K562 (cell line): ENCODE data around the gene HLA-DRB1. TPM values are rescaled to one million over a fixed set of nuclear protein-coding genes. Genes with fewer than 3 reads are reported as not detected.

Experiments
- ATAC-seq: fragments of 200-7000 bp; cut with Tn5 transposase; 3 replicates; pipeline ENCODE4 v1.9.1; 2020; ENCODE audit warnings: moderate library complexity
- BruUV-seq: library from RNA; stranded (reverse); fragments of 400-500 nt; replicated peaks from 2 replicates; lab custom pipeline; 2021; lab: Mats Ljungman, UMichigan
- CTCF ChIA-PET: fragments of 300-600 bp; formaldehyde crosslinking; extraction: SDS; loops from one replicate; lab custom pipeline; 2021; ENCODE audit warnings: low intra/inter-chr PET ratio; lab: Yijun Ruan, JAX
- POLR2A ChIA-PET: fragments of 300-600, 350-650 bp; sonication (Branson Sonifier 250); formaldehyde crosslinking; extraction: SDS; loops from one replicate; lab custom pipeline; 2021; ENCODE audit warnings: antibody characterized with exemption, inconsistent platforms; lab: Yijun Ruan, JAX
- DNase-seq, 4 experiments: peaks; one replicate each; pipeline versions ENCODE4 v3.0.0 to v3.0.0-alpha.2; 2011 to 2018; ENCODE audit warnings: low spot score in 3 of 4, mixed read lengths in 3 of 4; ENCODE audit errors: extremely low read depth in 1 of 4
- FAIRE-seq: peaks from 2 replicates; lab custom pipeline; 2011; peaks lifted over from hg19 to GRCh38; lab: Jason Lieb, UNC
- H2AFZ ChIP-seq: 2 replicates; pipeline ENCODE4 v1.6.0; 2011; ENCODE audit warnings: low read depth, low read length, control low read depth, inconsistent platforms
- H3K27ac ChIP-seq: fragments of 200-600 bp; 3 replicates; pipeline ENCODE4 v1.8.0; 2011; ENCODE audit warnings: low read depth, mild to moderate bottlenecking, control low read depth, inconsistent platforms, low read length, moderate library complexity, mixed read lengths; ENCODE audit errors: extremely low read depth
- H3K27me3 ChIP-seq, 2 experiments: fragments of 300-600 bp in 1 of 2; 2 replicates in 1 of 2; 3 replicates in 1 of 2; pipeline versions ENCODE4 v1.6.0 to v1.8.0; 2011; ENCODE audit warnings: inconsistent platforms in 2 of 2, low read length in 2 of 2, mild to moderate bottlenecking in 1 of 2, mixed read lengths in 1 of 2, moderate library complexity in 1 of 2; ENCODE audit not compliant: control insufficient read depth in 2 of 2, insufficient read depth in 2 of 2
- H3K36me3 ChIP-seq: fragments of 300-600 bp; 3 replicates; pipeline ENCODE4 v1.8.0; 2011; ENCODE audit warnings: mild to moderate bottlenecking, low read length, inconsistent platforms; ENCODE audit not compliant: control insufficient read depth, insufficient read depth
- H3K4me1 ChIP-seq, 2 experiments: fragments of 200-600 bp in 1 of 2; replicated peaks in 1 of 2; 2 replicates in 1 of 2; 3 replicates in 1 of 2; pipeline versions ENCODE4 v1.5.1 to v1.8.0; 2011; ENCODE audit warnings: inconsistent platforms in 2 of 2, low read length in 2 of 2, mild to moderate bottlenecking in 1 of 2, mixed read lengths in 1 of 2, moderate library complexity in 1 of 2; ENCODE audit not compliant: control insufficient read depth in 2 of 2, insufficient read depth in 2 of 2
- H3K4me2 ChIP-seq: 2 replicates; pipeline ENCODE4 v1.6.1; 2011; ENCODE audit warnings: low read length, control low read depth, inconsistent platforms, mixed read lengths; ENCODE audit not compliant: insufficient read depth
- H3K4me3 ChIP-seq: fragments of 200-600 bp; sonication (generic), shearing (Covaris generic); 2 replicates; pipeline ENCODE4 v1.5.1; 2016; ENCODE audit warnings: control low read depth, inconsistent platforms
- H3K79me2 ChIP-seq: fragments of 200-600 bp; 3 replicates; pipeline ENCODE4 v1.8.0; 2011; ENCODE audit warnings: low read length, inconsistent platforms; ENCODE audit not compliant: control insufficient read depth, insufficient read depth
- H3K9ac ChIP-seq, 2 experiments: 2 replicates each; pipeline versions ENCODE4 v1.6.0 to v1.6.1; 2011; ENCODE audit warnings: low read depth in 2 of 2, low read length in 2 of 2, control low read depth in 1 of 2, inconsistent platforms in 1 of 2, mild to moderate bottlenecking in 1 of 2, mixed read lengths in 1 of 2; ENCODE audit not compliant: insufficient read depth in 1 of 2
- H3K9me1 ChIP-seq: one replicate; pipeline ENCODE4 v1.6.0; 2011; ENCODE audit warnings: inconsistent platforms, mild to moderate bottlenecking, low read length, moderate library complexity; ENCODE audit not compliant: control insufficient read depth, insufficient read depth
- H3K9me3 ChIP-seq: replicated peaks from 2 replicates; pipeline ENCODE4 v1.5.1; 2011; ENCODE audit warnings: low read depth, low read length, inconsistent platforms; ENCODE audit not compliant: control insufficient read depth, insufficient read depth
- H4K20me1 ChIP-seq: replicated peaks from 2 replicates; pipeline ENCODE4 v1.6.1; 2011; ENCODE audit warnings: low read length, inconsistent platforms, mixed read lengths; ENCODE audit not compliant: control insufficient read depth, insufficient read depth
- GABPB1 ChIP-seq: sonication (generic); formaldehyde crosslinking; IDR thresholded peaks from 2 replicates; pipeline ENCODE4 v1.8.0; 2022; ENCODE audit warnings: mild to moderate bottlenecking, missing genetic modification reagents
- NBN ChIP-seq: fragments of 450-650 bp; IDR thresholded peaks from 2 replicates; pipeline ENCODE4 v1.6.1; 2016; ENCODE audit warnings: low read depth, mild to moderate bottlenecking
- STAG1 ChIP-seq: sonication (generic); formaldehyde crosslinking; IDR thresholded peaks from 2 replicates; pipeline ENCODE4 v1.5.0; 2020; ENCODE audit warnings: missing genetic modification reagents, borderline replicate concordance
- ZNF253 ChIP-seq: fragments of 250-450 bp; sonication (Bioruptor Pico); conservative IDR thresholded peaks from 2 replicates; pipeline ENCODE4 v1.6.1; 2021; ENCODE audit warnings: mild to moderate bottlenecking
- ZNF407 ChIP-seq: fragments of 450-650 bp; IDR thresholded peaks from 2 replicates; pipeline ENCODE4 v1.6.1; 2016; ENCODE audit warnings: low read depth
- WGBS: fragments of 100-300 bp; shearing (Covaris generic); methylation state at CpG from one replicate; pipeline ENCODE4 v1.1.6; 2016; ENCODE audit warnings: low coverage, mixed read lengths; ENCODE audit not compliant: insufficient coverage; ENCODE audit errors: missing lambda C conversion rate; 5-methylcytosine and 5-hydroxymethylcytosine counted together
- in situ Hi-C: fragments of 300-500 bp; cut with MboI; formaldehyde crosslinking; loops from 4 replicates; pipeline ENCODE4 v1.15.0; 2018; ENCODE audit warnings: inconsistent platforms, mixed read lengths
- intact Hi-C: fragments of 100-400 bp; cut with micrococcal nuclease; formaldehyde crosslinking; loops from 2 replicates; pipeline ENCODE4 v1.14.2; 2022
- polyA plus RNA-seq, 8 experiments: library from polyadenylated mRNA; depleted of rRNA in 4 of 8; stranded (reverse) in 5 of 8; unstranded in 3 of 8; fragments of >200 nt; fragmentation: Nextera tagmentation in 2 of 8; fragmentation: Illumina TruSeq in 1 of 8; extraction: Ambion mirVana in 2 of 8; extraction: Trizol in 1 of 8; gene quantifications; 2 replicates each; pipeline versions ENCODE4 v1.2.1 to v1.2.3, GENCODE V29; 2011 to 2014; ENCODE audit warnings: inconsistent platforms in 1 of 8, missing spikeins in 1 of 8
- total RNA-seq, 7 experiments: library from RNA; depleted of rRNA in 6 of 7; stranded (reverse); fragments of >200 nt in 6 of 7; fragmentation: Illumina TruSeq in 2 of 7; extraction: Trizol in 2 of 7; gene quantifications; 2 replicates each; pipeline versions ENCODE4 v1.2.1 to v1.2.3, GENCODE V29; 2011 to 2021; ENCODE audit warnings: low replicate concordance in 1 of 7

HLA-DRB1 gene
- total and polyA plus RNA-seq, 9 of the 15 experiments (the other 6 are each of a cell fraction or from before 2014, with no cell fraction given) = 0.06 to 0.78 (median 0.06) TPM; not detected in 6

- Histone ChIP-seq H3K9me1 (no peaks in the 10 kb centered on the region), H3K79me2 (no peaks in the 10 kb centered on the region), H3K9ac (no peak overlapping the region), H3K27me3 (no peaks in the 10 kb centered on the region), H3K4me1 (no peaks in the 10 kb centered on the region), H3K27ac (no peak overlapping the region), H2AFZ (no peak overlapping the region), H3K4me3 (no peak overlapping the region), H3K4me2 (no peak overlapping the region), H3K36me3 (no peaks in the 10 kb centered on the region), H4K20me1 (no peaks in the 10 kb centered on the region), H3K9me3 (no peaks in the 10 kb centered on the region)
- WGBS = 0% methylated on average over 2 of the region's 4 CpGs
- BruUV-seq = no TSS peak
- CTCF ChIA-PET = no interaction called here
- POLR2A ChIA-PET = no interaction called here
- in situ Hi-C loops = no loop called here
- no peak for TF ChIP-seq STAG1 (CRISPR knock-in tag)
- intact Hi-C loops = loop anchor here (10.0 kb wide), 1 partner anchor 86 kb away; no protein-coding TSS in a partner anchor
- DNase-seq (no peak), FAIRE-seq (no peak), ATAC-seq (no peak)
Observed at GRCh38 chr6:32570363-32570905, 19.2 kb downstream of the HLA-DRB1 start.

- BruUV-seq = no TSS peak
- H3K27ac ChIP-seq = no peak overlapping the region
- no peaks in the 10 kb centered on the region for H3K9me3 ChIP-seq
- in situ Hi-C loops = loop anchor here (5.0 kb wide), 1 partner anchor 86 kb away; no protein-coding TSS in a partner anchor
- no peak for DNase-seq
- no peak for FAIRE-seq
- intact Hi-C loops = no loop called here
- H3K4me3 ChIP-seq = no peak overlapping the region
- no peaks in the 10 kb centered on the region for H3K9me1 ChIP-seq
- H3K27me3 ChIP-seq = no peaks in the 10 kb centered on the region
- no peak overlapping the region for H3K9ac ChIP-seq
- no peaks in the 10 kb centered on the region for H3K4me1 ChIP-seq
- H3K79me2 ChIP-seq = no peaks in the 10 kb centered on the region
- no peak overlapping the region for H3K4me2 ChIP-seq
- H3K36me3 ChIP-seq = no peaks in the 10 kb centered on the region
- ChIA-PET POLR2A (no interaction called here), CTCF (no interaction called here)
- no peak for ATAC-seq
- H2AFZ ChIP-seq = no peak overlapping the region
- 0% methylated on average over 2 of the region's 6 CpGs for WGBS
- H4K20me1 ChIP-seq = no peaks in the 10 kb centered on the region
- TF ChIP-seq ZNF253 (CRISPR knock-in tag) (no peak), ZNF407 (no peak), NBN (no peak), GABPB1 (no peak)
Observed at GRCh38 chr6:32568561-32568960, 21.1 kb downstream of the HLA-DRB1 start.
